Mesenchymal stem cell (in vitro differentiated cells and primary cell): ENCODE data around the gene SLCO2B1.

Experiments used
- DNase-seq: peaks from one replicate; pipeline ENCODE4 v3.0.0-alpha.2; 2013
- H2AFZ ChIP-seq: one replicate; pipeline ENCODE4 v1.6.1; 2013; ENCODE audit warnings: low read depth, mild to moderate bottlenecking, control low read depth, inconsistent platforms, low read length, moderate library complexity
- H2AK5ac ChIP-seq: 2 replicates; pipeline ENCODE4 v1.6.1; 2013; ENCODE audit warnings: low read length, moderate library complexity, mild to moderate bottlenecking, inconsistent platforms; ENCODE audit not compliant: severe bottlenecking
- H2BK120ac ChIP-seq: one replicate; pipeline ENCODE4 v1.6.1; 2013; ENCODE audit warnings: low read depth, mild to moderate bottlenecking, inconsistent platforms, low read length, moderate library complexity
- H2BK12ac ChIP-seq, 2 experiments: one replicate each; pipeline ENCODE4 v1.6.1; 2013; ENCODE audit warnings: inconsistent platforms in 2 of 2, low read length in 2 of 2, mild to moderate bottlenecking in 2 of 2, moderate library complexity in 2 of 2, control low read depth in 1 of 2
- H2BK15ac ChIP-seq: one replicate; pipeline ENCODE4 v1.6.1; 2013; ENCODE audit warnings: mild to moderate bottlenecking, low read depth, inconsistent platforms; ENCODE audit not compliant: poor library complexity, severe bottlenecking
- H2BK5ac ChIP-seq: 2 replicates; pipeline ENCODE4 v1.6.1; 2013; ENCODE audit warnings: low read depth, mild to moderate bottlenecking, low read length, control low read depth, inconsistent platforms; ENCODE audit not compliant: poor library complexity, severe bottlenecking
- H3K14ac ChIP-seq, 2 experiments: one replicate each; pipeline ENCODE4 v1.6.1; 2013; ENCODE audit warnings: inconsistent platforms in 2 of 2, low read length in 2 of 2, control low read depth in 1 of 2, mild to moderate bottlenecking in 1 of 2, moderate library complexity in 1 of 2
- H3K18ac ChIP-seq, 2 experiments: one replicate each; pipeline ENCODE4 v1.6.1; 2013; ENCODE audit warnings: inconsistent platforms in 2 of 2, low read length in 2 of 2, control low read depth in 1 of 2, low read depth in 1 of 2, mild to moderate bottlenecking in 1 of 2
- H3K23ac ChIP-seq, 2 experiments: one replicate each; pipeline ENCODE4 v1.6.1; 2013; ENCODE audit warnings: inconsistent platforms in 2 of 2, low read length in 2 of 2, mild to moderate bottlenecking in 2 of 2, moderate library complexity in 2 of 2, control low read depth in 1 of 2
- H3K27ac ChIP-seq: 2 replicates; pipeline ENCODE4 v1.5.1; 2013; ENCODE audit warnings: mild to moderate bottlenecking, moderate library complexity, low read length, control low read depth, inconsistent platforms; ENCODE audit not compliant: poor library complexity, severe bottlenecking
- H3K27me3 ChIP-seq, 2 experiments: 2 replicates each; pipeline versions ENCODE4 v1.6.1 to v1.7.0; 2013; ENCODE audit warnings: low read length in 2 of 2, mild to moderate bottlenecking in 2 of 2, moderate library complexity in 2 of 2, control low read depth in 1 of 2, inconsistent platforms in 1 of 2; ENCODE audit not compliant: control insufficient read depth in 1 of 2, insufficient read depth in 1 of 2
- H3K36me3 ChIP-seq, 2 experiments: 2 replicates each; pipeline versions ENCODE4 v1.6.1 to v1.7.0; 2013; ENCODE audit warnings: low read length in 2 of 2, control low read depth in 1 of 2, inconsistent platforms in 1 of 2, low read depth in 1 of 2, mild to moderate bottlenecking in 1 of 2; ENCODE audit not compliant: insufficient read depth in 2 of 2, control insufficient read depth in 1 of 2
- H3K4ac ChIP-seq, 2 experiments: one replicate each; pipeline ENCODE4 v1.6.1; 2013; ENCODE audit warnings: inconsistent platforms in 2 of 2, low read length in 2 of 2, mild to moderate bottlenecking in 2 of 2, moderate library complexity in 2 of 2, control low read depth in 1 of 2, low read depth in 1 of 2
- H3K4me1 ChIP-seq: 2 replicates; pipeline ENCODE4 v1.6.1; 2013; ENCODE audit warnings: low read depth, low read length, control low read depth; ENCODE audit not compliant: control insufficient read depth, insufficient read depth
- H3K4me2 ChIP-seq: 2 replicates; pipeline ENCODE4 v1.6.1; 2013; ENCODE audit warnings: low read length, mild to moderate bottlenecking, inconsistent platforms; ENCODE audit not compliant: poor library complexity, severe bottlenecking
- H3K4me3 ChIP-seq, 2 experiments: 2 replicates each; pipeline versions ENCODE4 v1.5.1 to v1.7.0; 2013; ENCODE audit warnings: low read length in 2 of 2, mild to moderate bottlenecking in 2 of 2, control low read depth in 1 of 2, low read depth in 1 of 2; ENCODE audit not compliant: insufficient read depth in 1 of 2
- H3K79me1 ChIP-seq: replicated peaks from 2 replicates; pipeline ENCODE4 v1.6.1; 2013; ENCODE audit warnings: mild to moderate bottlenecking, control low read depth, low read length, inconsistent platforms; ENCODE audit not compliant: poor library complexity, severe bottlenecking
- H3K9ac ChIP-seq: 2 replicates; pipeline ENCODE4 v1.7.0; 2013; ENCODE audit warnings: mild to moderate bottlenecking, low read length, moderate library complexity
- H3K9me3 ChIP-seq: 2 replicates; pipeline ENCODE4 v1.7.0; 2013; ENCODE audit warnings: mild to moderate bottlenecking, low read length; ENCODE audit not compliant: control insufficient read depth
- H4K8ac ChIP-seq: one replicate; pipeline ENCODE4 v1.6.1; 2013; ENCODE audit warnings: inconsistent platforms, mild to moderate bottlenecking, low read length, moderate library complexity
- H4K91ac ChIP-seq: one replicate; pipeline ENCODE4 v1.6.1; 2013; ENCODE audit warnings: mild to moderate bottlenecking, low read length, inconsistent platforms
- WGBS: methylation state at CpG from one replicate; pipeline ENCODE4 v1.1.7; 2013; ENCODE audit warnings: mixed read lengths; 5-methylcytosine and 5-hydroxymethylcytosine counted together

The SLCO2B1 gene

GRCh38 chr11:75185866-75186265 lies 35.0 kb downstream of the SLCO2B1 start:
- no peak overlapping the region for H2BK5ac ChIP-seq
- 94% methylated on average over 2 of the region's 3 CpGs for WGBS

GRCh38 chr11:75186999-75187398 lies 36.1 kb downstream of the SLCO2B1 start:
- Histone ChIP-seq H3K9ac (no peak overlapping the region), H3K14ac (no peak overlapping the region), H3K23ac (no peak overlapping the region), H3K4ac (no peak overlapping the region), H4K8ac (no peak overlapping the region), H2BK5ac (no peak overlapping the region), H3K36me3 (peaks cover 0 to 47% of the 10 kb centered on the region in 2 experiments), H3K79me1 (no peaks in the 10 kb centered on the region), H2BK15ac (no peak overlapping the region), H2BK12ac (no peak overlapping the region), H3K27ac (no peak overlapping the region), H2BK120ac (no peak overlapping the region), H3K9me3 (no peaks in the 10 kb centered on the region), H3K4me3 (no peak overlapping the region), H3K18ac (no peak overlapping the region), H3K4me1 (peaks cover 8% of the 10 kb centered on the region), H4K91ac (no peak overlapping the region), H2AFZ (no peak overlapping the region), H3K27me3 (peaks cover 0 to 21% of the 10 kb centered on the region in 2 experiments), H3K4me2 (no peak overlapping the region), H2AK5ac (no peak overlapping the region)
- DNase-seq = no peak
- 97% methylated on average over 3 of the region's 4 CpGs for WGBS

More at GRCh38 chr11:75185866-75186265, 35.0 kb downstream of the SLCO2B1 start:
- H3K9ac ChIP-seq = no peak overlapping the region
- H3K4me2 ChIP-seq = no peak overlapping the region
- no peak overlapping the region for H3K4me3 ChIP-seq
- H2BK120ac ChIP-seq = no peak overlapping the region
- H2AFZ ChIP-seq = no peak overlapping the region
- no peak overlapping the region for H3K14ac ChIP-seq
- no peak overlapping the region for H3K27ac ChIP-seq
- no peaks in the 10 kb centered on the region for H3K9me3 ChIP-seq
- no peak overlapping the region for H4K8ac ChIP-seq
- H3K27me3 ChIP-seq = peaks cover 0 to 26% of the 10 kb centered on the region in 2 experiments
- H2BK15ac ChIP-seq = no peak overlapping the region
- DNase-seq = no peak
- no peak overlapping the region for H3K18ac ChIP-seq
- no peak overlapping the region for H2AK5ac ChIP-seq
- H2BK12ac ChIP-seq = no peak overlapping the region
- H3K36me3 ChIP-seq = peaks cover 0 to 44% of the 10 kb centered on the region in 2 experiments
- H3K4me1 ChIP-seq = peaks cover 5% of the 10 kb centered on the region
- no peak overlapping the region for H3K23ac ChIP-seq
- no peak overlapping the region for H4K91ac ChIP-seq
- H3K4ac ChIP-seq = no peak overlapping the region
- H3K79me1 ChIP-seq = no peaks in the 10 kb centered on the region

- peaks cover 0 to 25% of the 10 kb centered on the region in 2 experiments for H3K27me3 ChIP-seq
- H4K91ac ChIP-seq = no peak overlapping the region
- H3K14ac ChIP-seq = no peak overlapping the region
- no peak overlapping the region for H4K8ac ChIP-seq
- no peak overlapping the region for H3K9ac ChIP-seq
- no peak overlapping the region for H2BK5ac ChIP-seq
- no peak overlapping the region for H2BK15ac ChIP-seq
- H3K4ac ChIP-seq = no peak overlapping the region
- no peak overlapping the region for H3K18ac ChIP-seq
- H2BK120ac ChIP-seq = no peak overlapping the region
- H3K4me3 ChIP-seq = no peak overlapping the region
- H3K36me3 ChIP-seq = peaks cover 0 to 54% of the 10 kb centered on the region in 2 experiments
- H3K79me1 ChIP-seq = no peaks in the 10 kb centered on the region
- no peak overlapping the region for H2BK12ac ChIP-seq
- no peak overlapping the region for H2AFZ ChIP-seq
- DNase-seq = no peak
- H3K4me2 ChIP-seq = no peak overlapping the region
- no peak overlapping the region for H3K23ac ChIP-seq
- H3K27ac ChIP-seq = no peak overlapping the region
- H3K9me3 ChIP-seq = no peaks in the 10 kb centered on the region
- 87% methylated on average over 4 of the region's 4 CpGs for WGBS
- H2AK5ac ChIP-seq = no peak overlapping the region
- peaks cover 8% of the 10 kb centered on the region for H3K4me1 ChIP-seq
These were observed 37.8 kb downstream of the SLCO2B1 start for GRCh38 chr11:75188671-75189070.

GRCh38 chr11:75189108-75189507 lies 38.2 kb downstream of the SLCO2B1 start:
- no peak overlapping the region for H3K9ac ChIP-seq
- H3K27ac ChIP-seq = no peak overlapping the region
- no peak overlapping the region for H3K23ac ChIP-seq
- no peak overlapping the region for H3K14ac ChIP-seq
- no peak overlapping the region for H3K4ac ChIP-seq
- no peak overlapping the region for H3K18ac ChIP-seq
- H3K4me1 ChIP-seq = peaks cover 8% of the 10 kb centered on the region
- H3K79me1 ChIP-seq = no peaks in the 10 kb centered on the region
- H3K4me2 ChIP-seq = no peak overlapping the region
- WGBS = 86% methylated on average over 3 of the region's 5 CpGs
- no peak overlapping the region for H2BK15ac ChIP-seq
- H2BK5ac ChIP-seq = no peak overlapping the region
- H4K8ac ChIP-seq = no peak overlapping the region
- H4K91ac ChIP-seq = no peak overlapping the region
- H3K9me3 ChIP-seq = no peaks in the 10 kb centered on the region
- H3K36me3 ChIP-seq = peaks cover 0 to 54% of the 10 kb centered on the region in 2 experiments
- no peak overlapping the region for H3K4me3 ChIP-seq
- H2BK12ac ChIP-seq = no peak overlapping the region
- H3K27me3 ChIP-seq = peaks cover 0 to 22% of the 10 kb centered on the region in 2 experiments
- H2BK120ac ChIP-seq = no peak overlapping the region
- no peak for DNase-seq
- no peak overlapping the region for H2AFZ ChIP-seq
- no peak overlapping the region for H2AK5ac ChIP-seq
